H1 (cell line): ENCODE measurements around the gene MYL11.

Experiments used
- CHD2 ChIP-seq: IDR thresholded peaks from 2 replicates; pipeline ENCODE4 v1.6.1; 2012; ENCODE audit warnings: low read length, improper control_type of control experiment
- CTCF ChIP-seq, 3 experiments: IDR thresholded peaks; 1 replicate in 2 of 3; 2 replicates in 1 of 3; pipeline versions ENCODE4 v1.5.1 to v1.6.1; 2011; ENCODE audit warnings: low read length in 3 of 3, mild to moderate bottlenecking in 3 of 3, inconsistent platforms in 2 of 3, low read depth in 1 of 3, moderate library complexity in 1 of 3; ENCODE audit not compliant: insufficient read depth in 1 of 3; ENCODE audit errors: control extremely low read depth in 1 of 3
- EZH2 ChIP-seq: fragments of 200-600 bp; sonication (generic); IDR thresholded peaks from 2 replicates; pipeline ENCODE4 v1.7.1; 2012; ENCODE audit warnings: low read depth, mild to moderate bottlenecking, moderate library complexity, low read length, inconsistent platforms; ENCODE audit not compliant: severe bottlenecking
- FOSL1 ChIP-seq: IDR thresholded peaks from 2 replicates; pipeline ENCODE4 v1.6.1; 2011; ENCODE audit warnings: mild to moderate bottlenecking, low read depth, low read length, moderate library complexity; ENCODE audit not compliant: insufficient read depth
- GABPA ChIP-seq: IDR thresholded peaks from 2 replicates; pipeline ENCODE4 v1.6.1; 2011; ENCODE audit warnings: mild to moderate bottlenecking, low read length, moderate library complexity, borderline replicate concordance; ENCODE audit not compliant: insufficient read depth
- PHF8 ChIP-seq: fragments of 200-600 bp; sonication (generic); conservative IDR thresholded peaks from 2 replicates; pipeline ENCODE4 v1.7.1; 2012; ENCODE audit warnings: low read depth, mild to moderate bottlenecking, inconsistent platforms, low read length, moderate library complexity
- RFX5 ChIP-seq: IDR thresholded peaks from 2 replicates; pipeline ENCODE4 v1.6.1; 2011; ENCODE audit warnings: low read depth, low read length, improper control_type of control experiment, borderline replicate concordance
- SP4 ChIP-seq: IDR thresholded peaks from 2 replicates; pipeline ENCODE4 v1.6.1; 2012; ENCODE audit warnings: low read length, inconsistent platforms
- USF2 ChIP-seq: IDR thresholded peaks from 2 replicates; pipeline ENCODE4 v1.6.1; 2011; ENCODE audit warnings: low read length, improper control_type of control experiment

GRCh38 chr16:30366511-30366910 is 8.1 kb upstream of the MYL11 start:
- TF ChIP-seq FOSL1 (no peak), CTCF (IDR thresholded peaks at IDR 0.05; ENCODE audit: control extremely low read depth in 1 of 3, insufficient read depth in 1 of 3, low read depth in 1 of 3, low read length in 3 of 3) (no peak), USF2 (no peak), PHF8 (no peak), SP4 (no peak), EZH2 (no peak), CHD2 (no peak), RFX5 (no peak), GABPA (no peak)
